HFFc6 (cell line): ENCODE results near the gene IFNA16. TPM values are rescaled to one million over a fixed set of nuclear protein-coding genes. Genes with fewer than 3 reads are reported as not detected.
"Not testable (repeated sequence)": the region's sequence is repeated elsewhere in the genome, so short reads cannot be mapped to it uniquely, and the experiment has no call there.

Experiments used
- DNase-seq: peaks from one replicate; pipeline ENCODE4 v3.0.0-alpha.2; 2018
- H3K27ac Mint-ChIP-seq: 2 replicates; pipeline ENCODE4 v1.8.0; 2020; ENCODE audit warnings: mild to moderate bottlenecking, mixed read lengths
- H3K27me3 Mint-ChIP-seq: 2 replicates; pipeline ENCODE4 v1.8.0; 2021; ENCODE audit warnings: mild to moderate bottlenecking, moderate library complexity, mixed read lengths; ENCODE audit not compliant: insufficient read depth
- H3K36me3 Mint-ChIP-seq: 2 replicates; pipeline ENCODE4 v1.8.0; 2021; ENCODE audit warnings: low read depth, mixed read lengths
- H3K4me1 Mint-ChIP-seq: 2 replicates; pipeline ENCODE4 v1.8.0; 2020; ENCODE audit warnings: low read depth, mixed read lengths
- H3K4me3 Mint-ChIP-seq: 2 replicates; pipeline ENCODE4 v1.8.0; 2020; ENCODE audit warnings: mild to moderate bottlenecking, moderate library complexity, mixed read lengths
- H3K9me3 Mint-ChIP-seq: 2 replicates; pipeline ENCODE4 v1.8.0; 2020; ENCODE audit warnings: mild to moderate bottlenecking, mixed read lengths
- long read RNA-seq: library from polyadenylated mRNA; unstranded; transcript quantifications from one replicate; pipeline ENCODE4 v2.0.0, GENCODE V29; 2019
- total RNA-seq, 6 experiments: library from RNA; stranded (reverse); fragmentation: NEBNext Ultra II Directional; extraction: Animal tissue kit (Norgen Biotek cat#: 25700); gene quantifications; 2 replicates in 1 of 6; 3 replicates in 5 of 6; pipeline ENCODE4 v1.2.3, GENCODE V29; 2021
- TF ChIP-seq, protein P1 (sequence below): fragments of 200-600 bp; sonication (generic); IDR thresholded peaks from 2 replicates; pipeline ENCODE4 v1.5.0; 2021; ENCODE audit warnings: antibody characterized with exemption, mild to moderate bottlenecking

The IFNA16 gene
- total RNA-seq: not detected
- long read RNA-seq: 0 reads

DNA sequence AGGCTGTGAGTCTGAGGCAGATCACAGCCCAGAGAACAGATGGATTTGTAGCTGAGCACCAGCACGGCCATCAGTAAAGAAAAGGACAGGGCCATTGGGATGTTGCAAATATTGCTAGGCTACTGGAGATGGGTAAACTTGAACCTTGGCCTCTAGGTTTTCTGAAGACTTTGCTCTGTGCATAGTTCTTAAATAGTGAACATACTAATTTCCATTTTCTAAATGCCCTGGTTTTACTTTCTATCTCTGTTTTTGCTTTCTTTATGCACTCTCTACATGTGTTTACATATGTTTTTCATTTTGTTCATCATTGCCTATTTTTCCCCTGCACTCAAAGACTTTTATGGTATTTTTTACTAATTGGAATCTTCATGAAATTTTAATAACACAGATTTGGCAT is at the start of gene IFNA16:
IFNA16 (minus strand) TSS at position 101 of the 400 bp plus-strand sequence; CDS start at position 95, 6 bp downstream.
- DNase-seq, H3K4me1 Mint-ChIP-seq, H3K9me3 Mint-ChIP-seq, H3K4me3 Mint-ChIP-seq, H3K36me3 Mint-ChIP-seq, H3K27ac Mint-ChIP-seq: not testable (repeated sequence)
- peaks cover 23% of the 10 kb centered on the region for H3K27me3 Mint-ChIP-seq

DNA sequence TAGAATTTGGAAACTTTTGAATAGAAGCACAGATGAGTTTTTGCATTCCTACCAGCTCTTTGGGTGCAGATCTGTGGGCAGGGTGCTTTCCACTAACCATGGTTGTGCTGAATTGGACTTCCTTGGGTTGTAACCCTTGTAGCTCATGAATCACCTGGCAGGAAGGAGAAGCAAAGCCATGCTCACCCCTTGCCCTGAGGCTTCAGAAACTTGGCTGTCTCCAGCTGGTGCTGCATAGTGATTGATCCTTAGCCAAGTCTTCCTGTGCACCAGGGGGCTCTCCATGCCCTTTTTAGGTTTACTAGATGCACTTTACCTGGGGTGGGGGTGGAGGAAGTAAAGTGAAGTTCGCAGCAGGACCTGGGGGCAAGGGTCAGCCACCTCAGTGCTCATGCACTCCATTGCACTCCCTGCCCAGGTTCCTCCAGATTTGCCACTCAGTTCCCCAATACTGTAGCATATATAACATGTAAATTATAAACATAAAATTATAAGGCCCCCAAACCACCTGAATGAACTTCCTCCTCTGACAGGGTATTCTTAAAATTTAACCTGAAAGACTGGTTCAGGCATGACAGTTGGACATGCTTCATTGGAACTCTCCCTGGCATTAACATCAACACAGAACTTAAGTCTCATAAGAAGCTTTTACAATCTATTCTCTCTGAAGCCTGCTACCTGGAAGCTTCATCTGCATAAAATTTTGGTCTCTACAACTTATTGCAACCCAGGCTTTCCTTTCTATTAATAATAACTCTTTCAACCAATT is 48.5 kb upstream of the IFNA16 start:
- Mint-ChIP-seq H3K36me3 (no peaks in the 10 kb centered on the region), H3K9me3 (no peaks in the 10 kb centered on the region), H3K4me3 (no peak overlapping the region), H3K27ac (no peak overlapping the region), H3K27me3 (peaks cover 4% of the 10 kb centered on the region), H3K4me1 (no peaks in the 10 kb centered on the region)
- TF ChIP-seq, protein P1, sequence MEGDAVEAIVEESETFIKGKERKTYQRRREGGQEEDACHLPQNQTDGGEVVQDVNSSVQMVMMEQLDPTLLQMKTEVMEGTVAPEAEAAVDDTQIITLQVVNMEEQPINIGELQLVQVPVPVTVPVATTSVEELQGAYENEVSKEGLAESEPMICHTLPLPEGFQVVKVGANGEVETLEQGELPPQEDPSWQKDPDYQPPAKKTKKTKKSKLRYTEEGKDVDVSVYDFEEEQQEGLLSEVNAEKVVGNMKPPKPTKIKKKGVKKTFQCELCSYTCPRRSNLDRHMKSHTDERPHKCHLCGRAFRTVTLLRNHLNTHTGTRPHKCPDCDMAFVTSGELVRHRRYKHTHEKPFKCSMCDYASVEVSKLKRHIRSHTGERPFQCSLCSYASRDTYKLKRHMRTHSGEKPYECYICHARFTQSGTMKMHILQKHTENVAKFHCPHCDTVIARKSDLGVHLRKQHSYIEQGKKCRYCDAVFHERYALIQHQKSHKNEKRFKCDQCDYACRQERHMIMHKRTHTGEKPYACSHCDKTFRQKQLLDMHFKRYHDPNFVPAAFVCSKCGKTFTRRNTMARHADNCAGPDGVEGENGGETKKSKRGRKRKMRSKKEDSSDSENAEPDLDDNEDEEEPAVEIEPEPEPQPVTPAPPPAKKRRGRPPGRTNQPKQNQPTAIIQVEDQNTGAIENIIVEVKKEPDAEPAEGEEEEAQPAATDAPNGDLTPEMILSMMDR: no peak
- DNase-seq: no peak

GRCh38 chr9:21255538-21256212 is 38.6 kb upstream of the IFNA16 start:
- peaks cover 37% of the 10 kb centered on the region for H3K27me3 Mint-ChIP-seq

GRCh38 chr9:21252721-21253547 is 35.8 kb upstream of the IFNA16 start:
- Mint-ChIP-seq H3K4me3 (peak overlapping the region; percentile 51), H3K9me3 (no peaks in the 10 kb centered on the region), H3K27me3 (peaks cover 36% of the 10 kb centered on the region), H3K27ac (no peak overlapping the region), H3K4me1 (peaks cover 6% of the 10 kb centered on the region), H3K36me3 (no peaks in the 10 kb centered on the region)
- TF ChIP-seq, protein P1: peak; percentile 81
- peak; percentile 29 for DNase-seq

More at GRCh38 chr9:21255538-21256212, 38.6 kb upstream of the IFNA16 start:
- Mint-ChIP-seq H3K4me3 (no peak overlapping the region), H3K27ac (no peak overlapping the region), H3K36me3 (no peaks in the 10 kb centered on the region), H3K4me1 (peaks cover 6% of the 10 kb centered on the region), H3K9me3 (no peaks in the 10 kb centered on the region)
- TF ChIP-seq, protein P1: no peak
- no peak for DNase-seq

GRCh38 chr9:21251638-21252037 is 34.5 kb upstream of the IFNA16 start:
- Mint-ChIP-seq H3K36me3 (no peaks in the 10 kb centered on the region), H3K4me1 (peaks cover 6% of the 10 kb centered on the region), H3K27me3 (peaks cover 32% of the 10 kb centered on the region), H3K27ac (no peak overlapping the region), H3K9me3 (no peaks in the 10 kb centered on the region), H3K4me3 (no peak overlapping the region)
- TF ChIP-seq, protein P1: no peak
- DNase-seq: no peak
